ENCODE measurements around the gene DMD.
"Not testable (repeated sequence)": the region's sequence is repeated elsewhere in the genome, so short reads cannot be mapped to it uniquely, and the experiment has no call there.

DMD gene

DNA sequence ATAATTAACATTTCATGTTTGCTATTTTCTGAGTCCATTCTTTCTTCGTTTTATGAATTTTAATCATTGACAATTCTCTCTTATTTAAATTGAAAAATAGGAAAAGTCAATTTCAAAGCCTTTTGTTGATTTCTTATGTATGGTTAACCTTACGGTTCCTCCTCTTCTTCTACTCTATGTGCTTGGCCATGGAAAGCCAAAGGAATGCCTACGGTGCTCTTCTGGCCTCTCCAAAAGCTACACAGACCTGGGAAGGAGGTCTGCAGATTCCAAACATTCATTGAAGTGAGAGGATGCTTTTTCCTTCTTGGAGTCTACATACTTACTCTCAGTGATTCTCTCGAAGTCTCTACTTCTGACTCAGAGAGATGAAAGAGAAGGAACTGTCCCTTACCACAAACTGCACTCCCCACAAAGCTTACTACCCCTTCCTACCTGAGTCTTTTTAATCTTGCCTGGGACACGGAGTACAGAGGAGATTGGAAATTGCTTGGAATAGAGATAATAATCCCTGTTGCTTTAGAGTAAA, 1276.4 kb downstream of the DMD start:
- DNase-seq, result no peak

GRCh38 chrX:31934015-31934414, 1277.3 kb downstream of the DMD start:
- DNase-seq, result no peak

GRCh38 chrX:31932769-31933168, 1278.6 kb downstream of the DMD start:
- no peak for DNase-seq

- DNase-seq, result not testable (repeated sequence)
Measured at GRCh38 chrX:31932320-31932719, 1279.0 kb downstream of the DMD start.

- no peak for DNase-seq
Measured at GRCh38 chrX:31931225-31931624, 1280.1 kb downstream of the DMD start.

- DNase-seq, result no peak
Measured at GRCh38 chrX:31929366-31929765, 1282.0 kb downstream of the DMD start.

DNA sequence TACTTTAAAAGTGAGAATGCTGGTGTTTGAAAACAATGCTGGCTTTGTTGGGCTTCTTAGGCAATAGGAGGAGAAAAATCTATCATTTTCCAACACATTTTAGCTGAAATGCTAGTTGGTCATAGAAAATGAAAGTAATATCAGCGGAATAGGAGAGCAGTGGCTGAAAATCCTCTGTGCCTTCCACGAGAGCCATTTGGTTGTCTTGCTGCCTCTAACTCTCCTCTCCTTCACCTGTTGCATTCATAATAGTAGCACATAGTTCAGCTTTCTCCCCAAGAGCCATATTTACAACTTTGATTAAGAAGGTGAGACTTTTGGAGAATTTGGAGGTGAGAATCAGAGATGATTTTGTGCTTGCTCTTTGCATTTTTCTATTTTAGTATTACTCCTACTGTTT, 1290.1 kb downstream of the DMD start:
- no peak for DNase-seq

DNA sequence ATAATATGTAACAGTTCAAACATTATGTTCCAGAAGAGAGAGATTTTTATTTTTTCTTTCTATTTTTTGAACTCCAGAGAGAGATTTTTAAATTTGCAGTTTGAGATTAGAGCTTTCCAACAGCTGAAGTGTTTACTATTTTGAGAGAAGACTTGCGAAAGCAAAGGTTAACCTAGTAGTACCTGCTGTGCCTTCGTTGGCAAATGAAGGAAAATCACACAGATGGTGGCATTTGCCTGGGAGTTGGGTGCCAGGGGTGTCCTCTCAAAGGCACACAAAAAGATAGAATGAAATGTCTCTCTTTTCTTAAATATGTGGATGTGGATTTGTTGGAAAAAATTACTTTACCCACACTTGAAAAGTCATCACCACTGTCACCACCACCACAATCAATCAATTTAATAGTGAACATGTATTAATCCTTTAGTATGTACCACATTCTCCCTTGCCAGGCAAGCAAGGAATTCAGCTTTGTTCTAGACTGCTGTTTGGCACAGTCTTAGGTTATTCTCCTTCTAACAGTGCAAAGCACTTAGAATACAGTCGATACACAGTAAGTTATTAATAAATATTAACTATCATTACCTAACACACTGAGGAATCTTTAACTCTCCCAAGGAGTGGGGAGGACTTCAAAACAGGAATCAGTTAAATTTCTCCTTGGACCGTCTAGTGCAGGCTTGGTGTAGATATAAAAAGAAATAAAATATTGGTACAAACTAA, 1301.3 kb downstream of the DMD start:
- no peak for DNase-seq

GRCh38 chrX:31894152-31894551, 1317.2 kb downstream of the DMD start:
- no peak for DNase-seq

GRCh38 chrX:31893525-31893924, 1317.8 kb downstream of the DMD start:
- no peak for DNase-seq

DNA sequence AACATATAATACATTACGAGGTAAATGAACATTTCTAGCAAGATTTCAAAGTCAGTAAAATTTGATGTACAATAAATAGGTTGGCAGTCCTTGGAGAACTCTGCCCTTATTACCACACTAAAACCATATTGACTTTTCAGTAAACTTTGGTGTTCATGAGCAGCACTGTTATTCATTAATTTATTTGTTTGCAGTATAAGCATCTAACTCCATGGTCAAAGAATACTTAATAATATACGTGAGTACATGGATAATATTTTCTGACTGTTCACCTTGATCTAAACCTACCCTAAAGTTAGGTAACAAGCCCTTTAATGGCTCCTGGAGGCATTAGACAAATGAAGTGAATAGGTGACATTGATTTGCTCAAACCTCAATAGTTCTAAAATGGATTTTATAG, 1322.3 kb downstream of the DMD start:
- no peak for DNase-seq

DNA sequence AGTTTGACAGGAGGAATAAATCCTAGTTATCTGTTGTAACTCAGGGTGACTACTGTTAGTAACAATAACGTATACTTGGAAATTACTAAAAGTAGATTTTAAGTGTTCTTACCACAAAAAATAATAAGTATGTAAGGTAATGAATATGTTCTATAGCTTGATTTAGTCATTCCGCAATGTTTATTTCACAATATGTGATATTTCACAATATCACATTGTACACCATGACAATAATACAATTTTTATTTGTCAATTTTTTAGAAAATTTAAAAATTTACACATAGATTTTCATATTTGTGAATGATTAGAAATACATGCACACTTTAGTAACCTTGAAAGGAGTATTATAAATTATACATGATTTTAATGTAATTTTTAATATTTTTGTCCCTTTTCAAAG, 1326.8 kb downstream of the DMD start:
- DNase-seq, result no peak

- no peak for DNase-seq
Measured at GRCh38 chrX:31872007-31872406, 1339.3 kb downstream of the DMD start.

- no peak for DNase-seq
Measured at GRCh38 chrX:31870267-31870666, 1341.1 kb downstream of the DMD start.

- DNase-seq, result no peak
Measured at GRCh38 chrX:31860686-31861085, 1350.7 kb downstream of the DMD start.

DNA sequence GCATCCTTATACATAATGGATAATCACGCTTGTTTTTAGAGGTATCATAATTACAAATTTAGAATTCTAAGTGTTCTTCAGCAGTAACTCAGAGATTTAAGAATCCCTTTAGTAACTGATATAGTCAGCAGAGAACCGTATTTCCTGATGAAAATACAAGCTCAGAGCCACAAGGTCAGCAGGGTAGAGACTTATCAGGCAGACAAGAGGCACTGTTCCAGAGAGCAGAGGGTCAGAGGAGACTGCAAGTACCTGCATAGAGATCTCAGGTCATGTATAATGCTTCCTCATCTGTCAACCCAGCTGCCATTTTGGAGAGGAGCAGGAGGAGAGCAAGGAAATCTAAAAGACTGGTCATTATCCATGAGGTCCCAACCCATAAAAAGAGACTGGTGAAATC, 1352.4 kb downstream of the DMD start:
- DNase-seq, result no peak

DNA sequence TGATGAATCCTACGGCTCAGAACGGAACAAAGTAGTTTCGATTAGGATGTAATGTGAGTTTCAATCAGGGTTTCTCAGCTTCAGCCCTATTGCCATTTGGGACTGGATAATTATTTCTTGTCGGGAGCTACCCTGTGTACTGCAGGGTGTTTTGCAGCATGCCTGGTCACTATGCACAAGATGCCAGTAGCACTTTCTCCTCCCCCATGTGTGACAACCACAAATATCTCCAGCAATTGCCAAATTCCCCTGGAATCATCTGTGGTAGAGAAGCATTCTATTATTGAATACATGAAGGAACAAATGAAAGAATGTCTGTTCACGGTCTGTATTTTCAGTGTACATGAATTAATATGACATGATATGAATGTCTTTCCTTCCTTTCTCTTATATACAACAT, 1356.6 kb downstream of the DMD start:
- DNase-seq, result no peak

- no peak for DNase-seq
Measured at GRCh38 chrX:31851761-31852160, 1359.6 kb downstream of the DMD start.

GRCh38 chrX:31847773-31848172, 1363.6 kb downstream of the DMD start:
- no peak for DNase-seq

GRCh38 chrX:31845003-31845402, 1366.3 kb downstream of the DMD start:
- no peak for DNase-seq

DNA sequence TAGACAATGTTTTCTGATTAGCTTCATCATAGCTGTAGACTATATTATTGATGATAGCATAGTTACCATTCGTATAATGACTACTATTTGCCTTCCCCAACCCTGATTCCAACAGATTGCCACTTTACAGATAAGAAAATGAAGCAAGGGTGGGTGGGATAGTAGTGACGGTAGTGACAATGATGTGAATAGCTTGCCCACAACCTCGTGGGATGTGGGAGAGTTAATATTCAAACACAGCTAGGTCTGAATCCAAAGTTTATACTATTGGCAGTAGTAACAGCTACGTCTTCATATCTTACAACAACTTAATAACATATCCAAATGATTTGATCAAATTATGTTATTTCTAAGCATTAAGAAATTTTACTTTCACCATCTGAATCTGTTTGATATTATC, 1372.7 kb downstream of the DMD start:
- DNase-seq, result no peak

- DNase-seq, result no peak
Measured at GRCh38 chrX:31837445-31838049, 1373.8 kb downstream of the DMD start.

DNA sequence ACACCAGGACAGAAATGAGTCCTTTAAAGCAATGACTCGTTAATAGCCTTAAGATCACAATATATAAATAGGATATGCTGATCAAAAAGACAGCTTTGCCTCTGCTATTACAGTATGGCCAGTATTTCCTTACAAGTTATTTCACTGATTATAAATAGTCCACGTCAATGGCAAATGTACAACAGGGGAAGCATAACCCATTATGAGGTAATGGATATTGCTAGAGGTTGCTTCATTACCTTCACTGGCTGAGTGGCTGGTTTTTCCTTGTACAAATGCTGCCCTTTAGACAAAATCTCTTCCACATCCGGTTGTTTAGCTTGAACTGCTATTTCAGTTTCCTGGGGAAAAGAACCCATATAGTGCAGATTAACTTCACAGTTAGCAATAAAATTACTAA, 1374.9 kb downstream of the DMD start:
- DNase-seq, result no peak

DNA sequence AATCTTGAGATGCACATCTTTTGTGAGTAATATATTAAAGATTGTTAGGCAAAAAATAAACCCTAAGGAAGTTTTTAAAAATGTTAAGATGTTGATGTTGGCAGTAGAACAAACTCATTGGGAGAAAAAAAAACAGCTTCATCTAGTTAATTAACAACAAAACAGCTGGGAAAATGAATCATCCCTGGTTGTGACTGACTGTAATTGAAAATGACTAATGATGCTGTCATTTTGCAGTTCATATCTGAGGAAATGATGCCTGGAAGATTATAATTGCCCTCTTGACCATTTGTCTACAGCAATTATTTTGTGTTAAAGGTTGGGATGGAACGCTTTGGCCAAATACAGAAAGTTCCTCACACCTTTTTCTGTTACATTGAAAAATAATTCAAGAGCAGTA, 1379.1 kb downstream of the DMD start:
- no peak for DNase-seq

Data from NCI-H1436 (cell line).